PC-3 (cell line): Measurements from ENCODE around the gene COL4A1. TPM values are rescaled to one million over a fixed set of nuclear protein-coding genes. Genes with fewer than 3 reads are reported as not detected.

Experiments
- ATAC-seq: fragments of 200-7000 bp; cut with Tn5 transposase; 2 replicates; pipeline ENCODE4 v1.9.1; 2020; ENCODE audit warnings: mild to moderate bottlenecking, moderate library complexity
- BruUV-seq: library from RNA; stranded (reverse); fragments of 400-500 nt; replicated peaks from 2 replicates; lab custom pipeline; 2021; lab: Mats Ljungman, UMichigan
- CTCF ChIA-PET: fragments of 300-600 bp; sonication (Branson Sonifier 250); formaldehyde crosslinking; loops from one replicate; lab custom pipeline; 2022; ENCODE audit warnings: antibody characterized with exemption; lab: Charles Lee
- POLR2A ChIA-PET: fragments of 300-600 bp; sonication (Branson Sonifier 250); formaldehyde crosslinking; loops from one replicate; lab custom pipeline; 2022; ENCODE audit warnings: antibody characterized with exemption; ENCODE audit not compliant: unreplicated experiment; lab: Charles Lee
- DNase-seq: peaks from one replicate; pipeline ENCODE4 v3.0.0-alpha.2; 2015
- H2AFZ ChIP-seq: fragments of 300-600 bp; sonication (generic); 2 replicates; pipeline ENCODE4 v1.6.0; 2016; ENCODE audit warnings: antibody characterized with exemption, low read length
- H3F3A ChIP-seq: fragments of 300-600 bp; sonication (generic); one replicate; pipeline ENCODE4 v1.6.0; 2017; ENCODE audit warnings: antibody characterized with exemption, low read length, control low read depth, mild to moderate bottlenecking; ENCODE audit not compliant: unreplicated experiment
- H3K27ac ChIP-seq: fragments of 300-600 bp; sonication (generic); 2 replicates; pipeline ENCODE4 v1.5.1; 2016; ENCODE audit warnings: mild to moderate bottlenecking, low read length
- H3K27me3 ChIP-seq: fragments of 300-600 bp; sonication (generic); 2 replicates; pipeline ENCODE4 v1.6.1; 2016; ENCODE audit warnings: low read length, mixed read lengths
- H3K36me3 ChIP-seq: fragments of 300-600 bp; sonication (generic); 2 replicates; pipeline ENCODE4 v1.6.1; 2016; ENCODE audit warnings: low read depth, mixed run types, low read length, mixed read lengths
- H3K4me1 ChIP-seq: fragments of 300-600 bp; sonication (generic); 2 replicates; pipeline ENCODE4 v1.5.1; 2016; ENCODE audit warnings: low read length; ENCODE audit not compliant: insufficient read depth
- H3K4me2 ChIP-seq: fragments of 300-600 bp; sonication (generic); 2 replicates; pipeline ENCODE4 v1.6.0; 2016; ENCODE audit warnings: low read length
- H3K4me3 ChIP-seq: fragments of 300-600 bp; sonication (generic); 2 replicates; pipeline ENCODE4 v1.5.1; 2016; ENCODE audit warnings: mild to moderate bottlenecking, low read length, mixed read lengths
- H3K79me2 ChIP-seq: fragments of 300-600 bp; sonication (generic); 2 replicates; pipeline ENCODE4 v1.6.1; 2017; ENCODE audit warnings: low read length, mixed read lengths
- H3K9ac ChIP-seq: fragments of 300-600 bp; sonication (generic); 2 replicates; pipeline ENCODE4 v1.6.0; 2016; ENCODE audit warnings: mild to moderate bottlenecking, low read length
- H3K9me2 ChIP-seq: fragments of 300-600 bp; sonication (generic); replicated peaks from 2 replicates; pipeline ENCODE4 v1.6.1; 2016; ENCODE audit warnings: mixed run types, low read length, mixed read lengths
- H3K9me3 ChIP-seq: fragments of 300-600 bp; sonication (generic); 2 replicates; pipeline ENCODE4 v1.6.1; 2016; ENCODE audit warnings: low read length, mixed read lengths
- H4K20me1 ChIP-seq: fragments of 300-600 bp; sonication (generic); 2 replicates; pipeline ENCODE4 v1.6.1; 2016; ENCODE audit warnings: low read length, mixed read lengths
- EZH2 ChIP-seq: fragments of 300-600 bp; sonication (generic); IDR thresholded peaks from one replicate; pipeline ENCODE4 v1.6.1; 2017; ENCODE audit warnings: antibody characterized with exemption, mild to moderate bottlenecking, low read length; ENCODE audit not compliant: unreplicated experiment
- EZH2phosphoT487 ChIP-seq: fragments of 300-600 bp; sonication (generic); IDR thresholded peaks from 2 replicates; pipeline ENCODE4 v1.6.1; 2018; ENCODE audit warnings: mild to moderate bottlenecking, antibody characterized with exemption, low read length, borderline replicate concordance
- intact Hi-C: fragments of 100-400 bp; cut with micrococcal nuclease; formaldehyde crosslinking; loops from 2 replicates; pipeline ENCODE4 v1.9.0; 2023
- total RNA-seq: library from RNA; depleted of rRNA; stranded (reverse); fragments of >200 nt; gene quantifications from 2 replicates; pipeline ENCODE4 v1.2.3, GENCODE V29; 2014
- TF ChIP-seq, protein P1 (sequence below): fragments of 300-600 bp; sonication (generic); conservative IDR thresholded peaks from 2 replicates; pipeline ENCODE4 v1.5.1; 2017; ENCODE audit warnings: antibody characterized with exemption, low read depth, mild to moderate bottlenecking, low read length

Gene COL4A1
- total RNA-seq, 1 experiment from 2014 or later: 48.7 TPM

DNA sequence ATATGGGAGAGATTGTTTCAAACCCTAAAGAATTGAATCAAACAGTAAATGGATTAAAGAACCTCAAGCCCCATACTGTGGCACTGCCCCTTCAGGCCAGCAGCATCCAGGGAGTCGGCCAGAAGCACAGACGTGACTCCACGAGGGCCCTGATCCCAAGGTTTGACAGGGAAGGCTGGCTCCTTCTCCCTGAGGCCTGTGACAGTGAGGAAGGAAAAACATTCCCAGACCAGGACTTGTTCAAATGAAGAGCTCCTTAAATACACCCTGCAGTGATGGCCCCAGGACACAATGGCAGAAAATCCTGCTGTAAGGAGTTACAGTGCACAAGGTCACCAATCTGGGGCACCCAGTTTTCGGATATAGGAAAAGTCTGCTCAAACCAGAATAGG, 91.0 kb downstream of the COL4A1 start:
- ATAC-seq: no peak
- Histone ChIP-seq H3K4me1 (no peaks in the 10 kb centered on the region), H3K4me3 (no peak overlapping the region), H3K4me2 (no peak overlapping the region), H4K20me1 (no peaks in the 10 kb centered on the region), H3K9ac (no peak overlapping the region), H2AFZ (no peak overlapping the region), H3K9me2 (no peaks in the 10 kb centered on the region), H3K9me3 (no peaks in the 10 kb centered on the region), H3K36me3 (no peaks in the 10 kb centered on the region), H3F3A (no peaks in the 10 kb centered on the region), H3K79me2 (no peaks in the 10 kb centered on the region), H3K27ac (no peak overlapping the region), H3K27me3 (no peaks in the 10 kb centered on the region)
- TF ChIP-seq, protein P1, sequence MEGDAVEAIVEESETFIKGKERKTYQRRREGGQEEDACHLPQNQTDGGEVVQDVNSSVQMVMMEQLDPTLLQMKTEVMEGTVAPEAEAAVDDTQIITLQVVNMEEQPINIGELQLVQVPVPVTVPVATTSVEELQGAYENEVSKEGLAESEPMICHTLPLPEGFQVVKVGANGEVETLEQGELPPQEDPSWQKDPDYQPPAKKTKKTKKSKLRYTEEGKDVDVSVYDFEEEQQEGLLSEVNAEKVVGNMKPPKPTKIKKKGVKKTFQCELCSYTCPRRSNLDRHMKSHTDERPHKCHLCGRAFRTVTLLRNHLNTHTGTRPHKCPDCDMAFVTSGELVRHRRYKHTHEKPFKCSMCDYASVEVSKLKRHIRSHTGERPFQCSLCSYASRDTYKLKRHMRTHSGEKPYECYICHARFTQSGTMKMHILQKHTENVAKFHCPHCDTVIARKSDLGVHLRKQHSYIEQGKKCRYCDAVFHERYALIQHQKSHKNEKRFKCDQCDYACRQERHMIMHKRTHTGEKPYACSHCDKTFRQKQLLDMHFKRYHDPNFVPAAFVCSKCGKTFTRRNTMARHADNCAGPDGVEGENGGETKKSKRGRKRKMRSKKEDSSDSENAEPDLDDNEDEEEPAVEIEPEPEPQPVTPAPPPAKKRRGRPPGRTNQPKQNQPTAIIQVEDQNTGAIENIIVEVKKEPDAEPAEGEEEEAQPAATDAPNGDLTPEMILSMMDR: no peak
- TF ChIP-seq EZH2: no peak
- TF ChIP-seq EZH2phosphoT487: no peak
- ChIA-PET POLR2A (no interaction called here), CTCF (no interaction called here)
- no peak for DNase-seq
- intact Hi-C loops: no loop called here
- BruUV-seq: no TSS peak

DNA sequence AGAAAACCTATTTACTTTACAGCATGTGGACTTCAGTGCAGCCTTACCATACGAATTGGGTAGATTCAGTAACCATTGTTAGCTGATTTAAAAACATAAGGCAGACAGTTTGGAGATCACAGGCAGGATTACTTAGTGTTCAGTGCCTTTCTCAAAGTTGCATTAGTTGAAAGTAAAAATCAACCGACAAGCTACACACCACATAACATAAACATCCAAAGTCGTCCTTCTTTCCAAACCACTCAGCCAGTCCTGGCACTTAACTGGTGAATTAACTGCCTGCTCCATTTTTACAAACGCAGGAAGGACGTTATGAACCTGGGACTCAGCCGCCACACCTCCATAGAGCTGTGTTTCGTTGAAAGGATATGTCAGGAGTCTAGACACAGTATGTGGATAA, 91.4 kb downstream of the COL4A1 start:
- intact Hi-C loops: no loop called here
- no peak overlapping the region for H3K27ac ChIP-seq
- no peaks in the 10 kb centered on the region for H3K79me2 ChIP-seq
- POLR2A ChIA-PET: no interaction called here
- no peak overlapping the region for H2AFZ ChIP-seq
- H3K9ac ChIP-seq: no peak overlapping the region
- H3F3A ChIP-seq: no peaks in the 10 kb centered on the region
- no peak overlapping the region for H3K4me3 ChIP-seq
- no peak for ATAC-seq
- no peaks in the 10 kb centered on the region for H3K9me3 ChIP-seq
- H4K20me1 ChIP-seq: no peaks in the 10 kb centered on the region
- no peaks in the 10 kb centered on the region for H3K36me3 ChIP-seq
- H3K27me3 ChIP-seq: no peaks in the 10 kb centered on the region
- CTCF ChIA-PET: no interaction called here
- no TSS peak for BruUV-seq
- no peak overlapping the region for H3K4me2 ChIP-seq
- no peaks in the 10 kb centered on the region for H3K4me1 ChIP-seq
- no peak for TF ChIP-seq EZH2phosphoT487
- no peak for TF ChIP-seq EZH2
- TF ChIP-seq, protein P1: no peak
- no peaks in the 10 kb centered on the region for H3K9me2 ChIP-seq
- DNase-seq: no peak

DNA sequence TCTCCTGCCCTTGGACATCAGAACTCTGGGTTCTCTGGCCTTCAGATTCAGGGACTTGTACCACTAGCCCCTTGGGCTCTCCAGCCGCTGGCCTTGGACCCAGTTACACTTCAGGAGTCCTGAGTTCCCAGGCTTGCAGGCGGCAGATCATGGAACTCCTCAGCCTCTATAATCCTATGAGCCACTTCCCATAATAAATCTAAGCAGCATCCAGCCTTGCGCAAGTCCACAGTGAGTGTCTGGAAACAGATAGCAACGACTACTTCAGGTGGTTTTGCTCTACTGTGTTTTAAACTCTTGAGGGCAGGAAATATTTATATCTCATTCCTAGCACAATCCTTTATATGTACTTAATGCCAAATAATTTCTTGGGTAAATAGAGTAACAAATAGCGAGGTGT, 92.3 kb downstream of the COL4A1 start:
- H3F3A ChIP-seq: no peaks in the 10 kb centered on the region

More for the DNA sequence above, 92.3 kb downstream of the COL4A1 start:
- H2AFZ ChIP-seq: no peak overlapping the region
- intact Hi-C loops: no loop called here
- H3K9ac ChIP-seq: no peak overlapping the region
- ATAC-seq (no peak), DNase-seq (no peak)
- H3K27me3 ChIP-seq: no peaks in the 10 kb centered on the region
- BruUV-seq: no TSS peak
- H3K4me2 ChIP-seq: no peak overlapping the region
- POLR2A ChIA-PET: no interaction called here
- no peak overlapping the region for H3K27ac ChIP-seq
- CTCF ChIA-PET: no interaction called here
- no peaks in the 10 kb centered on the region for H3K79me2 ChIP-seq
- H3K9me3 ChIP-seq: no peaks in the 10 kb centered on the region
- no peak overlapping the region for H3K4me3 ChIP-seq
- no peaks in the 10 kb centered on the region for H3K4me1 ChIP-seq
- no peaks in the 10 kb centered on the region for H3K36me3 ChIP-seq
- H3K9me2 ChIP-seq: no peaks in the 10 kb centered on the region
- no peaks in the 10 kb centered on the region for H4K20me1 ChIP-seq
- TF ChIP-seq EZH2: no peak
- TF ChIP-seq EZH2phosphoT487: no peak
- TF ChIP-seq, protein P1: no peak
